HepG2 (cell line): ENCODE results near the gene RNF175. TPM values are rescaled to one million over a fixed set of nuclear protein-coding genes. Genes with fewer than 3 reads are reported as not detected.
A peak's percentile ranks its signal among the peaks of the same experiment; 100 is the strongest.

Experiments used
- ATAC-seq: fragments of 200-7000 bp; cut with Tn5 transposase; 3 replicates; pipeline ENCODE4 v1.9.1; 2020; ENCODE audit warnings: mild to moderate bottlenecking, moderate library complexity
- BruUV-seq: library from RNA; stranded (reverse); fragments of 400-500 nt; replicated peaks from 2 replicates; lab custom pipeline; 2021; lab: Mats Ljungman, UMichigan
- CTCF ChIA-PET: fragments of 300-600 bp; formaldehyde crosslinking; extraction: SDS; loops from one replicate; lab custom pipeline; 2021; ENCODE audit warnings: low total read pairs, inconsistent platforms, low intra/inter-chr PET ratio; lab: Yijun Ruan, JAX
- POLR2A ChIA-PET: fragments of 350-600 bp; sonication (Branson Sonifier 250); formaldehyde crosslinking; loops from one replicate; lab custom pipeline; 2020; ENCODE audit warnings: antibody characterized with exemption, inconsistent platforms; lab: Yijun Ruan, JAX
- DNase-seq: peaks from one replicate; pipeline ENCODE4 v3.0.0-alpha.2; 2015; ENCODE audit warnings: low spot score
- FAIRE-seq: peaks from 3 replicates; lab custom pipeline; 2011; peaks lifted over from hg19 to GRCh38; lab: Jason Lieb, UNC
- H2AFZ ChIP-seq: one replicate; pipeline ENCODE4 v1.6.1; 2011; ENCODE audit warnings: low read length, inconsistent platforms
- H3K27ac ChIP-seq: fragments of 300-600 bp; 3 replicates; pipeline ENCODE4 v1.8.0; 2011; ENCODE audit warnings: mixed run types, mild to moderate bottlenecking, mixed read lengths, low read length, inconsistent platforms; ENCODE audit not compliant: insufficient read depth; ENCODE audit errors: extremely low read length
- H3K27me3 ChIP-seq, 2 experiments: fragments of 200-600 bp in 1 of 2; 2 replicates in 1 of 2; 3 replicates in 1 of 2; pipeline versions ENCODE4 v1.6.0 to v1.8.0; 2011; ENCODE audit warnings: low read length in 2 of 2, mild to moderate bottlenecking in 2 of 2, moderate library complexity in 2 of 2, inconsistent platforms in 1 of 2; ENCODE audit not compliant: insufficient read depth in 2 of 2, control insufficient read depth in 1 of 2
- H3K36me3 ChIP-seq, 2 experiments: fragments of 200-600 bp in 1 of 2; replicated peaks in 1 of 2; 2 replicates in 1 of 2; 3 replicates in 1 of 2; pipeline versions ENCODE4 v1.5.1 to v1.8.0; 2011; ENCODE audit warnings: low read length in 2 of 2, inconsistent platforms in 1 of 2; ENCODE audit not compliant: insufficient read depth in 2 of 2, control insufficient read depth in 1 of 2
- H3K4me1 ChIP-seq: 2 replicates; pipeline ENCODE4 v1.5.1; 2012; ENCODE audit warnings: low read length, inconsistent platforms; ENCODE audit not compliant: insufficient read depth
- H3K4me2 ChIP-seq: 2 replicates; pipeline ENCODE4 v1.6.0; 2011; ENCODE audit warnings: low read depth, low read length, inconsistent platforms
- H3K4me3 ChIP-seq, 3 experiments: fragments of 200-600 bp in 1 of 3; sonication (generic), shearing (Covaris generic) in 1 of 3; replicated peaks in 1 of 3; 2 replicates each; pipeline ENCODE4 v1.5.1; 2011 to 2016; ENCODE audit warnings: low read length in 3 of 3, inconsistent platforms in 2 of 3, low read depth in 2 of 3, mild to moderate bottlenecking in 2 of 3, control low read depth in 1 of 3, mixed read lengths in 1 of 3; ENCODE audit not compliant: insufficient read depth in 1 of 3
- H3K79me2 ChIP-seq: one replicate; pipeline ENCODE4 v1.6.1; 2011; ENCODE audit warnings: low read length, inconsistent platforms; ENCODE audit not compliant: insufficient read depth
- H3K9ac ChIP-seq: 2 replicates; pipeline ENCODE4 v1.6.0; 2011; ENCODE audit warnings: mild to moderate bottlenecking, low read depth, low read length, inconsistent platforms; ENCODE audit not compliant: insufficient read depth
- H3K9me3 ChIP-seq: 2 replicates; pipeline ENCODE4 v1.5.1; 2012; ENCODE audit warnings: mild to moderate bottlenecking, low read length
- H4K20me1 ChIP-seq: 2 replicates; pipeline ENCODE4 v1.6.0; 2011; ENCODE audit warnings: inconsistent platforms, mild to moderate bottlenecking, low read length, moderate library complexity; ENCODE audit not compliant: insufficient read depth
- FOXO4 ChIP-seq: sonication (generic); formaldehyde crosslinking; conservative IDR thresholded peaks from 2 replicates; pipeline ENCODE4 v1.8.1; 2023; ENCODE audit warnings: missing genetic modification reagents
- MAFK ChIP-seq, 2 experiments: IDR thresholded peaks in 1 of 2; conservative IDR thresholded peaks in 1 of 2; 2 replicates each; pipeline ENCODE4 v1.6.1; 2011; ENCODE audit warnings: improper control_type of control experiment in 2 of 2, low read length in 2 of 2
- PHF20 ChIP-seq: sonication (generic); formaldehyde crosslinking; IDR thresholded peaks from 2 replicates; pipeline ENCODE4 v1.5.0; 2020; ENCODE audit warnings: mild to moderate bottlenecking, missing genetic modification reagents
- SOX13 ChIP-seq, 3 experiments: fragments of 450-650 bp in 1 of 3; sonication (generic) in 1 of 3; formaldehyde crosslinking in 1 of 3; IDR thresholded peaks in 2 of 3; conservative IDR thresholded peaks in 1 of 3; 2 replicates each; pipeline versions ENCODE4 v1.5.0 to v1.6.1; 2016 to 2020; ENCODE audit warnings: antibody characterized with exemption in 1 of 3, mild to moderate bottlenecking in 1 of 3, missing compliant biosample characterization in 1 of 3, missing genetic modification reagents in 1 of 3, moderate library complexity in 1 of 3
- WGBS: methylation state at CpG from one replicate; pipeline ENCODE4 v1.1.6; 2017; ENCODE audit warnings: low lambda C conversion rate; 5-methylcytosine and 5-hydroxymethylcytosine counted together
- in situ Hi-C: cut with HindIII; loops from 2 replicates; pipeline ENCODE4 v1.10.0; 2017; ENCODE audit warnings: low pct_unique_long_range_greater_than_20kb; ENCODE audit not compliant: extremely low pct_ligation_motif_present
- intact Hi-C: fragments of 100-400 bp; cut with micrococcal nuclease; formaldehyde crosslinking; loops from one replicate; pipeline ENCODE4 v1.10.0; 2022; ENCODE audit not compliant: unreplicated experiment
- polyA plus RNA-seq, 8 experiments: library from polyadenylated mRNA; depleted of rRNA in 3 of 8; stranded (reverse) in 7 of 8; unstranded in 1 of 8; fragments of >200 nt; fragmentation: Illumina TruSeq in 4 of 8; extraction: Trizol in 4 of 8; gene quantifications; 2 replicates each; pipeline versions ENCODE4 v1.2.1 to v1.2.3, GENCODE V29; 2011 to 2016; ENCODE audit warnings: low read depth in 4 of 8, missing spikeins in 1 of 8, mixed read lengths in 1 of 8; ENCODE audit not compliant: insufficient read depth in 1 of 8
- total RNA-seq, 5 experiments: library from RNA; depleted of rRNA; stranded (reverse); fragments of >200 nt; fragmentation: Illumina TruSeq; extraction: Trizol; gene quantifications; 2 replicates each; pipeline ENCODE4 v1.2.3, GENCODE V29; 2016; ENCODE audit warnings: low read depth in 1 of 5

Gene RNF175
- total and polyA plus RNA-seq, 2 of the 13 experiments (the other 11 are each of a cell fraction or from before 2014, with no cell fraction given): not detected

GRCh38 chr4:153735906-153736461 is 23.8 kb downstream of the RNF175 start:
- TF ChIP-seq FOXO4 (CRISPR knock-in tag) (no peak), MAFK (conservative IDR thresholded peaks at IDR 0.05 in 1 of 2, IDR thresholded peaks at IDR 0.05 in 1 of 2; ENCODE audit: low read length in 2 of 2) (0 out of 4 replicates have a peak, but pooled peaks of 1 of the 2 experiments have one; percentile 11)
- TF ChIP-seq, all 625 proteins: peak for 1
- no peak overlapping the region for H3K4me3 ChIP-seq
- FAIRE-seq: no peak
- H3K27me3 ChIP-seq: no peaks in the 10 kb centered on the region
- ChIA-PET CTCF (no interaction called here), POLR2A (no interaction called here)
- no peaks in the 10 kb centered on the region for H3K4me1 ChIP-seq
- no peak overlapping the region for H3K27ac ChIP-seq
- H3K4me2 ChIP-seq: no peak overlapping the region
- no peaks in the 10 kb centered on the region for H3K36me3 ChIP-seq
- no peak for ATAC-seq
- no peak overlapping the region for H2AFZ ChIP-seq
- no peak for DNase-seq
- no TSS peak for BruUV-seq
- H3K9ac ChIP-seq: no peak overlapping the region
- in situ Hi-C loops: no loop called here
- intact Hi-C loops: no loop called here
- no peaks in the 10 kb centered on the region for H3K9me3 ChIP-seq
- no peaks in the 10 kb centered on the region for H3K79me2 ChIP-seq
- no peaks in the 10 kb centered on the region for H4K20me1 ChIP-seq

- TF ChIP-seq PHF20 (CRISPR knock-in tag): no peak
- no peak for TF ChIP-seq SOX13 (IDR thresholded peaks at IDR 0.05)
- no peak for TF ChIP-seq SOX13 (CRISPR knock-in tag; conservative IDR thresholded peaks at IDR 0.05 in 1 of 2, IDR thresholded peaks at IDR 0.05 in 1 of 2)
- TF ChIP-seq, all 625 proteins: peak for 0
- H3K79me2 ChIP-seq: no peaks in the 10 kb centered on the region
- no peaks in the 10 kb centered on the region for H4K20me1 ChIP-seq
- CTCF ChIA-PET: no interaction called here
- no peak for ATAC-seq
- H3K27me3 ChIP-seq: no peaks in the 10 kb centered on the region
- POLR2A ChIA-PET: no interaction called here
- in situ Hi-C loops: no loop called here
- H3K9ac ChIP-seq: no peak overlapping the region
- intact Hi-C loops: no loop called here
- no peak overlapping the region for H3K27ac ChIP-seq
- no peak overlapping the region for H3K4me3 ChIP-seq
- BruUV-seq: no TSS peak
- no peaks in the 10 kb centered on the region for H3K9me3 ChIP-seq
- H2AFZ ChIP-seq: no peak overlapping the region
- 0% methylated on average over 4 of the region's 4 CpGs for WGBS
- no peak for DNase-seq
- no peak for FAIRE-seq
- H3K4me2 ChIP-seq: no peak overlapping the region
- H3K36me3 ChIP-seq: no peaks in the 10 kb centered on the region
- no peaks in the 10 kb centered on the region for H3K4me1 ChIP-seq
Observed at GRCh38 chr4:153733751-153734448, 25.9 kb downstream of the RNF175 start.
